8988T (cell line): Measurements from ENCODE around the gene ADCY2.

Experiments used
- DNase-seq: peaks from one replicate; pipeline ENCODE4 v3.0.0; 2011

The ADCY2 gene

GRCh38 chr5:7609726-7610125 is 213.8 kb downstream of the ADCY2 start:
- no peak for DNase-seq

GRCh38 chr5:7610531-7611177 is 214.7 kb downstream of the ADCY2 start:
- no peak for DNase-seq

GRCh38 chr5:7611518-7611917 is 215.6 kb downstream of the ADCY2 start:
- DNase-seq: no peak

GRCh38 chr5:7615566-7616061 is 219.7 kb downstream of the ADCY2 start:
- DNase-seq: no peak

GRCh38 chr5:7616897-7617296 is 221.0 kb downstream of the ADCY2 start:
- no peak for DNase-seq

- no peak for DNase-seq
Observed at GRCh38 chr5:7622498-7622897, 226.6 kb downstream of the ADCY2 start.

- DNase-seq: no peak
Observed at GRCh38 chr5:7625740-7626139, 229.8 kb downstream of the ADCY2 start.

GRCh38 chr5:7628248-7628647 is 232.3 kb downstream of the ADCY2 start:
- no peak for DNase-seq

- no peak for DNase-seq
Observed at GRCh38 chr5:7628820-7629219, 232.9 kb downstream of the ADCY2 start.

GRCh38 chr5:7629561-7629960 is 233.6 kb downstream of the ADCY2 start:
- DNase-seq: no peak

- DNase-seq: no peak
Observed at GRCh38 chr5:7634837-7635236, 238.9 kb downstream of the ADCY2 start.

GRCh38 chr5:7638456-7638855 is 242.5 kb downstream of the ADCY2 start:
- no peak for DNase-seq

- no peak for DNase-seq
Observed at GRCh38 chr5:7642029-7642428, 246.1 kb downstream of the ADCY2 start.

GRCh38 chr5:7644723-7645122 is 248.8 kb downstream of the ADCY2 start:
- DNase-seq: no peak

GRCh38 chr5:7650755-7651154 is 254.8 kb downstream of the ADCY2 start:
- no peak for DNase-seq

GRCh38 chr5:7653046-7653445 is 257.1 kb downstream of the ADCY2 start:
- DNase-seq: no peak

GRCh38 chr5:7657153-7657552 is 261.2 kb downstream of the ADCY2 start:
- no peak for DNase-seq

- DNase-seq: no peak
Observed at GRCh38 chr5:7659420-7659819, 263.5 kb downstream of the ADCY2 start.

- no peak for DNase-seq
Observed at GRCh38 chr5:7662289-7662688, 266.4 kb downstream of the ADCY2 start.

- no peak for DNase-seq
Observed at GRCh38 chr5:7663808-7664207, 267.9 kb downstream of the ADCY2 start.

- DNase-seq: no peak
Observed at GRCh38 chr5:7664208-7664607, 268.3 kb downstream of the ADCY2 start.

GRCh38 chr5:7667216-7667767 is 271.4 kb downstream of the ADCY2 start:
- no peak for DNase-seq

- no peak for DNase-seq
Observed at GRCh38 chr5:7668161-7668560, 272.2 kb downstream of the ADCY2 start.

- DNase-seq: no peak
Observed at GRCh38 chr5:7668627-7669026, 272.7 kb downstream of the ADCY2 start.

GRCh38 chr5:7671381-7671993 is 275.5 kb downstream of the ADCY2 start:
- no peak for DNase-seq
